K562 (cell line): ENCODE measurements around the gene HSPA4L. TPM values are rescaled to one million over a fixed set of nuclear protein-coding genes. Genes with fewer than 3 reads are reported as not detected.

ENCODE experiments used
- CBX8 ChIP-seq: fragments of 200-600 bp; sonication (generic); IDR thresholded peaks from 2 replicates; pipeline ENCODE4 v1.6.1; 2012; ENCODE audit warnings: borderline replicate concordance, mixed run types, low read depth, mild to moderate bottlenecking, moderate library complexity, mixed read lengths, low read length, control low read depth, inconsistent platforms; ENCODE audit not compliant: poor library complexity, severe bottlenecking; ENCODE audit errors: extremely low read depth
- CREB1 ChIP-seq, 2 experiments: sonication (generic) in 1 of 2; formaldehyde crosslinking in 1 of 2; IDR thresholded peaks; 2 replicates each; pipeline versions ENCODE4 v1.6.1 to v1.8.0; 2012 to 2022; ENCODE audit warnings: inconsistent platforms in 1 of 2, mild to moderate bottlenecking in 1 of 2, missing genetic modification reagents in 1 of 2, moderate library complexity in 1 of 2
- EWSR1 ChIP-seq: fragments of 450-650 bp; IDR thresholded peaks from 2 replicates; pipeline ENCODE4 v1.6.1; 2018; ENCODE audit warnings: borderline replicate concordance, mild to moderate bottlenecking, low read depth, moderate library complexity; ENCODE audit not compliant: partially characterized antibody
- GTF2F1 ChIP-seq: IDR thresholded peaks from 2 replicates; pipeline ENCODE4 v1.6.1; 2011; ENCODE audit warnings: low read depth, low read length, improper control_type of control experiment
- HES1 ChIP-seq: fragments of 450-650 bp; IDR thresholded peaks from 2 replicates; pipeline ENCODE4 v1.6.1; 2016; ENCODE audit warnings: low read depth, mild to moderate bottlenecking, moderate library complexity
- MEF2A ChIP-seq: IDR thresholded peaks from 2 replicates; pipeline ENCODE4 v1.6.1; 2011; ENCODE audit warnings: low read depth, mild to moderate bottlenecking, low read length, moderate library complexity; ENCODE audit not compliant: control insufficient read depth
- NFIC ChIP-seq: fragments of 450-650 bp; IDR thresholded peaks from 2 replicates; pipeline ENCODE4 v1.6.1; 2017; ENCODE audit warnings: mild to moderate bottlenecking, inconsistent platforms
- NR2C1 ChIP-seq, 2 experiments: fragments of 450-650 bp; IDR thresholded peaks; 2 replicates each; pipeline ENCODE4 v1.6.1; 2017; ENCODE audit warnings: mild to moderate bottlenecking in 2 of 2, antibody characterized with exemption in 1 of 2, inconsistent platforms in 1 of 2, missing compliant biosample characterization in 1 of 2, missing genetic modification characterization in 1 of 2
- PHB2 ChIP-seq: fragments of 450-650 bp; IDR thresholded peaks from 2 replicates; pipeline ENCODE4 v1.6.1; 2017; ENCODE audit warnings: low read depth
- POLR2AphosphoS5 ChIP-seq: IDR thresholded peaks from 2 replicates; pipeline ENCODE4 v1.6.1; 2011; ENCODE audit warnings: mild to moderate bottlenecking, low read depth, low read length, moderate library complexity; ENCODE audit not compliant: control insufficient read depth, insufficient read depth
- POU5F1 ChIP-seq: fragments of 150-350 bp; IDR thresholded peaks from 2 replicates; pipeline ENCODE4 v1.6.1; 2014; ENCODE audit warnings: borderline replicate concordance, low read length, low read depth, mild to moderate bottlenecking; ENCODE audit not compliant: partially characterized antibody
- RAD21 ChIP-seq, 2 experiments: fragments of 250-450 bp in 1 of 2; fragments of 450-650 bp in 1 of 2; sonication (Bioruptor Pico) in 1 of 2; formaldehyde crosslinking in 1 of 2; IDR thresholded peaks in 1 of 2; conservative IDR thresholded peaks in 1 of 2; 2 replicates each; pipeline versions ENCODE4 v1.4.0 to v1.8.0; 2020 to 2022; ENCODE audit warnings: mild to moderate bottlenecking in 2 of 2, moderate library complexity in 1 of 2
- RBM22 ChIP-seq: fragments of 200-400 bp; formaldehyde crosslinking; IDR thresholded peaks from 2 replicates; pipeline ENCODE4 v1.6.1; 2018; ENCODE audit warnings: low read length, low read depth; ENCODE audit not compliant: poor library complexity, severe bottlenecking
- RBM34 ChIP-seq: fragments of 200-400 bp; formaldehyde crosslinking; IDR thresholded peaks from 2 replicates; pipeline ENCODE4 v1.6.1; 2018; ENCODE audit warnings: low read length, borderline replicate concordance; ENCODE audit not compliant: insufficient read depth
- RHOXF2B ChIP-seq: fragments of 250-450 bp; sonication (Bioruptor Pico); conservative IDR thresholded peaks from 2 replicates; pipeline ENCODE4 v1.5.1; 2021
- SMAD4 ChIP-seq: fragments of 250-450 bp; sonication (Bioruptor Pico); conservative IDR thresholded peaks from 2 replicates; pipeline ENCODE4 v1.8.0; 2021; ENCODE audit warnings: inconsistent platforms, mild to moderate bottlenecking, moderate library complexity
- TBP ChIP-seq: optimal IDR thresholded peaks from 2 replicates; pipeline ENCODE3; 2011; ENCODE audit warnings: low read depth, low read length, improper control_type of control experiment
- TEAD2 ChIP-seq: fragments of 450-650 bp; IDR thresholded peaks from 2 replicates; pipeline ENCODE4 v1.6.1; 2016; ENCODE audit warnings: missing genetic modification characterization, control low read depth, missing compliant biosample characterization
- ZNF512 ChIP-seq: IDR thresholded peaks from 2 replicates; pipeline ENCODE4 v1.6.1; 2016; ENCODE audit warnings: missing genetic modification characterization, missing compliant biosample characterization
- polyA plus RNA-seq, 8 experiments: library from polyadenylated mRNA; depleted of rRNA in 4 of 8; stranded (reverse) in 5 of 8; unstranded in 3 of 8; fragments of >200 nt; fragmentation: Nextera tagmentation in 2 of 8; fragmentation: Illumina TruSeq in 1 of 8; extraction: Ambion mirVana in 2 of 8; extraction: Trizol in 1 of 8; gene quantifications; 2 replicates each; pipeline versions ENCODE4 v1.2.1 to v1.2.3, GENCODE V29; 2011 to 2014; ENCODE audit warnings: inconsistent platforms in 1 of 8, missing spikeins in 1 of 8
- total RNA-seq, 7 experiments: library from RNA; depleted of rRNA in 6 of 7; stranded (reverse); fragments of >200 nt in 6 of 7; fragmentation: Illumina TruSeq in 2 of 7; extraction: Trizol in 2 of 7; gene quantifications; 2 replicates each; pipeline versions ENCODE4 v1.2.1 to v1.2.3, GENCODE V29; 2011 to 2021; ENCODE audit warnings: low replicate concordance in 1 of 7
- TF ChIP-seq, protein P1 (sequence below): IDR thresholded peaks from 2 replicates; pipeline ENCODE4 v1.6.1; 2014; ENCODE audit warnings: antibody characterized with exemption
- TF ChIP-seq, protein P2 (sequence below), 3 experiments: fragments of 200-800 bp in 1 of 3; sonication (Bioruptor generic) in 1 of 3; sonication (generic) in 1 of 3; formaldehyde crosslinking in 1 of 3; IDR thresholded peaks; 2 replicates each; pipeline versions ENCODE4 v1.6.1 to v1.8.0; 2016 to 2022; ENCODE audit warnings: mild to moderate bottlenecking in 2 of 3, missing compliant biosample characterization in 2 of 3, missing genetic modification characterization in 2 of 3, missing genetic modification reagents in 1 of 3

The HSPA4L gene
- total and polyA plus RNA-seq, 9 of the 15 experiments (the other 6 are each of a cell fraction or from before 2014, with no cell fraction given), result 12.3 to 37.0 (median 21.7) TPM

DNA sequence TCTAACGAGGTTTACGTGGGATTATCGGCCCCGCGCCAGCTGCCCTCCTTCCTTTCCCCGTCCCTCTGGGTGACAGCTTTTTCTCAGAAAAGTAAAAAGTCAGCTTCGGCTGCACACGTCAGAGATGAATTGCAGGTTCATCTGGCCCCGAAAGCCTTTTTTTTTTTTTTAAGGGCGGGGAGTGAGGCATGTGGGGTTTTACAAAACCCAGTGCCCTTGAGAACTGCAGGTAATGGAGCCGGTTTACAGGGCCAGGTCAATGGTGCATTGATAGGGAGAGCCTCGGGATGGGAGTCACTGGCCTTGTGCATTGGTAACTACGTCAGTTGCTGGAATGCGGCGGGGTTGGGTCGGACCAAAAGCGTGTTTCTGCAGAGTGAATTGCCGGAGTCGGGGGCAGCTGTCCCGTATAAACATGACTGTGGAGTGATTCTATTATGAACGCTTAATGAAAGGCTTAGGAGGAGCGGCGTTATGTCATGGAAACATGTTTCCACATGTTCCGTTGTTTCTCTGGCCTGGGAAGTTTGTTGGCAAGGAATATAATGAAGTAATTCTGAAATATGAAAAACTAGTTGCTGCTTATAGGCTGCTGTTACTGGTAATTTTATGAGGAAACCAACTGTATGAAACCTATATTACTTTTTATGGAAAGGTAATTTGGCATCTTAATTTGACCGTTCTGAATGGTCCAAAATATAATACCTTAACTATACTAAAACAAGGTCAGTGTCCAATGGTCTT, 1.1 kb downstream of the HSPA4L start (continued):
- TF ChIP-seq, protein P1, sequence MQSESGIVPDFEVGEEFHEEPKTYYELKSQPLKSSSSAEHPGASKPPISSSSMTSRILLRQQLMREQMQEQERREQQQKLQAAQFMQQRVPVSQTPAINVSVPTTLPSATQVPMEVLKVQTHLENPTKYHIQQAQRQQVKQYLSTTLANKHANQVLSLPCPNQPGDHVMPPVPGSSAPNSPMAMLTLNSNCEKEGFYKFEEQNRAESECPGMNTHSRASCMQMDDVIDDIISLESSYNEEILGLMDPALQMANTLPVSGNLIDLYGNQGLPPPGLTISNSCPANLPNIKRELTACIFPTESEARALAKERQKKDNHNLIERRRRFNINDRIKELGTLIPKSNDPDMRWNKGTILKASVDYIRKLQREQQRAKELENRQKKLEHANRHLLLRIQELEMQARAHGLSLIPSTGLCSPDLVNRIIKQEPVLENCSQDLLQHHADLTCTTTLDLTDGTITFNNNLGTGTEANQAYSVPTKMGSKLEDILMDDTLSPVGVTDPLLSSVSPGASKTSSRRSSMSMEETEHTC, result no peak
- TF ChIP-seq NFIC (peak; percentile 38), EWSR1 (no peak), ZNF512 (tag) (no peak), RBM34 (no peak), CBX8 (no peak), GTF2F1 (no peak), POLR2AphosphoS5 (no peak; the same call in 1 of the 2 replicates), HES1 (no peak), SMAD4 (CRISPR knock-in tag) (no peak), NR2C1 (IDR thresholded peaks at IDR 0.05) (no peak), NR2C1 (tag; IDR thresholded peaks at IDR 0.05) (no peak), PHB2 (no peak), POU5F1 (no peak), CREB1 (IDR thresholded peaks at IDR 0.05) (peak; percentile 16; the same call in 1 of the 2 replicates), CREB1 (CRISPR knock-in tag; IDR thresholded peaks at IDR 0.05) (peak; percentile 7; the same call in 1 of the 2 replicates), TEAD2 (tag) (0 out of 2 replicates have a peak, but pooled peaks have one; percentile 14), MEF2A (no peak), RAD21 (CRISPR knock-in tag; conservative IDR thresholded peaks at IDR 0.05 in 1 of 2, IDR thresholded peaks at IDR 0.05 in 1 of 2) (no peak), RHOXF2B (CRISPR knock-in tag) (no peak), RBM22 (no peak), TBP (no peak)
- TF ChIP-seq, protein P2, sequence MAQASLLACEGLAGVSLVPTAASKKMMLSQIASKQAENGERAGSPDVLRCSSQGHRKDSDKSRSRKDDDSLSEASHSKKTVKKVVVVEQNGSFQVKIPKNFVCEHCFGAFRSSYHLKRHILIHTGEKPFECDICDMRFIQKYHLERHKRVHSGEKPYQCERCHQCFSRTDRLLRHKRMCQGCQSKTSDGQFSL (CRISPR knock-in tag; IDR thresholded peaks at IDR 0.05), result no peak
- TF ChIP-seq, protein P2 (tag; IDR thresholded peaks at IDR 0.05), result no peak
